HUES6 (cell line): ENCODE data around the gene ZNF644.
"Not testable (repeated sequence)": the region's sequence is repeated elsewhere in the genome, so short reads cannot be mapped to it uniquely, and the experiment has no call there.

Source experiments
- H3K27ac ChIP-seq: 2 replicates; pipeline ENCODE4 v1.7.0; 2013; ENCODE audit warnings: low read depth, mild to moderate bottlenecking, low read length, inconsistent platforms
- H3K27me3 ChIP-seq: 2 replicates; pipeline ENCODE4 v1.6.1; 2013; ENCODE audit warnings: low read length; ENCODE audit not compliant: control insufficient read depth, insufficient read depth
- H3K36me3 ChIP-seq: 2 replicates; pipeline ENCODE4 v1.6.1; 2013; ENCODE audit warnings: low read length; ENCODE audit not compliant: control insufficient read depth, insufficient read depth
- H3K4me1 ChIP-seq: 2 replicates; pipeline ENCODE4 v1.6.1; 2013; ENCODE audit warnings: low read length; ENCODE audit not compliant: control insufficient read depth, insufficient read depth
- H3K4me3 ChIP-seq: 2 replicates; pipeline ENCODE4 v1.5.1; 2013; ENCODE audit warnings: low read depth, low read length
- H3K9ac ChIP-seq: one replicate; pipeline ENCODE4 v1.6.1; 2013; ENCODE audit warnings: mild to moderate bottlenecking, low read length
- H3K9me3 ChIP-seq: 2 replicates; pipeline ENCODE4 v1.6.1; 2013; ENCODE audit warnings: low read depth, low read length; ENCODE audit not compliant: control insufficient read depth, insufficient read depth

ZNF644 gene

DNA sequence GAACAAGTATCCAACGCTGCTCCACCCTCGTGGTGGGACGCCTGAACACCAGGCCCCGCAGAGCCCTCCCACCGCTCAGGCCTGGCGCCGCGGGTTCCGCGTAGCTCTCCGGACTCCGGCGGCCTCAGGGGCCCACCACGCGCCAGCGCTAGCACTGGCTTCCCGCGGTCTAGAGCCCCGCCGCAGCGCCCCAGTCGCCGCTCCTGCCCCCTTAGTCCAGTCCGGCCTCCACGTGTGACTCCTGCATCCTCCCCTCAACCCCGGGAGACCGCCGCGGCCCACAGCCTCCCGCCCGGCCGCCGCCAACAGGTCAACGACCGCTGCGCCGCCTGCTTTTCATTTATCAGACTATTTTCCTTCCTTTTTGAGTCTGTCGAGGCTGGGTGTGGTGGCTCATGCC, 128.2 kb downstream of the ZNF644 start:
- H3K36me3 ChIP-seq, H3K4me1 ChIP-seq, H3K27ac ChIP-seq, H3K9ac ChIP-seq, H3K9me3 ChIP-seq, H3K27me3 ChIP-seq, H3K4me3 ChIP-seq: not testable (repeated sequence)

DNA sequence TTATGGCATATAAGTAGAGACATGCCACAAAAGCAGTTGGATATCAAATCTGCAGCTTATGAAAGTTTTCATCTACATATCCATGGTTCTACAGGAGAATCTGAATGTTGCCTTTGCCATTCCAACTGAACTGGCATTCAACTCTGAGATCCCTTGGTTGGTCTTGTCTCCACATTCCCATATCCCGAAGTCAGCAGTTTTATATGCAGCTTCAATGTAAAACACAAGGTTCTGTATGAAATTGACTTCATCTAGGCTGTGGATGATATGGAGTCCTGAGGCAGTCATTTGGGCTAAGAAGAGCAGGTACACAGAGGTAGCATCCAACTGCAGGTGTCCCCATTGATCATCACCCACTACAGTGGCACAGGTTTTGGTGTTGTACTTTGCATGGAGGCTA, 129.0 kb downstream of the ZNF644 start:
- H3K9me3 ChIP-seq, H3K4me1 ChIP-seq, H3K27me3 ChIP-seq, H3K9ac ChIP-seq, H3K27ac ChIP-seq, H3K36me3 ChIP-seq, H3K4me3 ChIP-seq: not testable (repeated sequence)

DNA sequence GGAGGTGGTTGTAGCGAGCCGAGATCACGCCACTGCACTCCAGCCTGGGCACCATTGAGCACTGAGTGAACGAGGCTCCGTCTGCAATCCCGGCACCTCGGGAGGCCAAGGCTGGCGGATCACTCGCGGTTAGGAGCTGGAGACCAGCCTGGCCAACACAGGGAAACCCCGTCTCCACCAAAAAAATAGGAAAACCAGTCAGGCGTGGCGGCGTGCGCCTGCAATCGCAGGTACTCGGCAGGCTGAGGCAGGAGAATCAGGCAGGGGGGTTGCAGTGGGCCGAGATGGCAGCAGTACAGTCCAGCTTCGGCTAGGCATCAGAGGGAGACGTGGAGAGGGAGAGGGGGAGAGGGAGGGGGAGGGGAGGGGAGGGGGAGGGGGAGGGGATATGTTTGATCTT, 129.6 kb downstream of the ZNF644 start:
- H3K36me3 ChIP-seq, H3K4me3 ChIP-seq, H3K9me3 ChIP-seq, H3K27ac ChIP-seq, H3K9ac ChIP-seq, H3K27me3 ChIP-seq, H3K4me1 ChIP-seq: not testable (repeated sequence)

DNA sequence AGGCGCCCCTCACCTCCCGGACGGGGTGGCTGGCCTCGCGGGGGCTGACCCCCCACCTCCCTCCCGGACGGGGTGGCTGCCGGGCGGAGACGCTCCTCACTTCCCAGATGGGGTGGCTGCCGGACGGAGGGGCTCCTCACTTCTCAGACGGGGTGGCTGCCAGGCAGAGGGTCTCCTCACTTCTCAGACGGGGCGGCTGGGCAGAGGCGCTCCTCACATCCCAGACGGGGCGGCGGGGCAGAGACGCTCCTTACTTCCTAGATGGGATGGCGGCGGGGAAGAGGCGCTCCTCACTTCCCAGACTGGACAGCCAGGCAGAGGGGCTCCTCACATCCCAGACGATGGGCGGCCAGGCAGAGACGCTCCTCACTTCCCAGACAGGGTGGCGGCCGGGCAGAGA, 130.1 kb downstream of the ZNF644 start:
- not testable (repeated sequence) for H3K4me3 ChIP-seq, H3K27ac ChIP-seq, H3K9ac ChIP-seq, H3K27me3 ChIP-seq, H3K9me3 ChIP-seq, H3K36me3 ChIP-seq, H3K4me1 ChIP-seq

DNA sequence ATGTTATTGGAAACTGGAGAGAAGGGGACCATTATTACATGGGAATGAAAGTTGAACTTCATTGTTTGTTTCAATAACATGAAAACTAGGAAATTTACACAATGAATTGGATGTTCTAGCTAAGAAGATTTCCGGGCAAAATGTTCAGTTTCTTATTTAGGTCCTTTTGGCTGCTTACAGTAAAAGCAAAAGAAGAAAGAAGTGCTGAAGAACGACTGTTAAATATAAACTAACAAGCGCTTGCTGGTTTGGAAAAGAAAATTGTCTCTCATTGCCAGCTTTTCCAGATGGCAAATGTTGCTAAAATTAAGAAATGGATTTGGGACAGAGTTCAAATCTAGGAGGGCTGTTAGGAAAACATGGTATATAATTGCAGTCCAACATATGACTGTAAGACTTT, 139.6 kb downstream of the ZNF644 start:
- no peak overlapping the region for H3K9ac ChIP-seq
- no peak overlapping the region for H3K4me3 ChIP-seq
- no peaks in the 10 kb centered on the region for H3K27me3 ChIP-seq
- no peaks in the 10 kb centered on the region for H3K4me1 ChIP-seq
- peaks cover 52% of the 10 kb centered on the region for H3K9me3 ChIP-seq
- H3K27ac ChIP-seq: no peak overlapping the region
- H3K36me3 ChIP-seq: no peaks in the 10 kb centered on the region

DNA sequence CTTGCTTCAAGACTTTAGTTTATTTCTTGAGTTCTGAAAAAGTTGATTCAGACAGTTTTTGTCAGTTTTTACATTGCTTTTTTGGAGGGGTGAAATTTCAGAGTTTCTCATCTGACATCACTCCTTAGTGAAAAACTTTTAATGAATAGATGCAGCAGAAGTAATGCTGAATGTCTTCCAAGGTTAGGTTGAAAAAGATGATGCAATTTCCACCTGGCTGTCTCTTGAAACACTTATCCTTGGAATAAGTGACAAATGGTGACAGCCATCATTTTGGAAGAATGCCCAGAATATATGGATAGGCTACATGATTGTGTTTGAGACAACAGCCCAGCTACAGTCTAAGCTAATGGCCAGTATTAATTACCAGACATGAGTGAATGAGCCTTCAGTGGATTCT, 140.8 kb downstream of the ZNF644 start:
- Histone ChIP-seq H3K27me3 (no peaks in the 10 kb centered on the region), H3K9me3 (peaks cover 53% of the 10 kb centered on the region), H3K4me3 (no peak overlapping the region), H3K9ac (no peak overlapping the region), H3K4me1 (no peaks in the 10 kb centered on the region), H3K36me3 (no peaks in the 10 kb centered on the region), H3K27ac (no peak overlapping the region)

DNA sequence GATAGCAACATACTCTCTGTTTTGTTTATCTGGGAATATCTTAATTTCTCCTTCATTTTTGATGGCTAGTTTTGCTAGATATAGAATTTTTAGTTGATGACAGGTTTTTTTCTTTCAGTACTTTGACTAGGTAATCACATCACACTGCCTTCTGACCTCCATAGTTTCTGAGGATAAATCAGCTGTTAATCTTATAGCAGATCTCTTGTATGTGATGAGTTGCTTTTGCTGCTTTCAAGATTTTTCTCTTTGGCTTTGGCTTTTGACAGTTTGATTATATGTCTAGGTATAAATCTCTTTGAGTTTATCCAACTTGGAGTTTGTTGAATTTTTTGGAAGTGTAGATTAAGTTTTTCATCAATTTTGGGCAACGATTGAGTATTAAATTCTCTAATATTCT, 142.6 kb downstream of the ZNF644 start:
- Histone ChIP-seq H3K27me3 (no peaks in the 10 kb centered on the region), H3K4me1 (no peaks in the 10 kb centered on the region), H3K27ac (no peak overlapping the region), H3K36me3 (no peaks in the 10 kb centered on the region), H3K4me3 (no peak overlapping the region), H3K9ac (no peak overlapping the region), H3K9me3 (peaks cover 53% of the 10 kb centered on the region)

DNA sequence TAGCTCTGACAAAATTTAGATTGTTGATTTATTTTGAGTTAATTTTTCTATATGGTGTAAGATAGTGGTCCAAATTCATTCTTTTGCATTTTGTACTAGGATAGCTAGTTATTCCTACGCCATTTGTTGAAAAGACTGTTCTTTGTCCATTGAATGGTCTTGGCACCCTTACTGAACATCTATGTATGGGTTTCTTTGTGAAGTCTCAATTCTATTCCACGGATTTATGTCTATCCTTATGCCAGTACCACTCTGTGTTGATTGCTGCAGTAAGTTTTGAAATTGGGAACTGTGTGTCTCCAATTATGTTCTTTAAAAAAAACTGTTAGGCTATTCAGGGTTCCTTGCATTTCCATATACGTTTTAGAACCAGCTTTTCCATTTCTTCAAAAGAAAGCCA, 145.7 kb downstream of the ZNF644 start:
- H3K4me3 ChIP-seq: no peak overlapping the region

More for the DNA sequence above, 145.7 kb downstream of the ZNF644 start:
- Histone ChIP-seq H3K27me3 (no peaks in the 10 kb centered on the region), H3K9ac (no peak overlapping the region), H3K9me3 (peaks cover 30% of the 10 kb centered on the region), H3K27ac (no peak overlapping the region), H3K36me3 (no peaks in the 10 kb centered on the region), H3K4me1 (no peaks in the 10 kb centered on the region)
